ENCODE data around the gene BRICD5.
A peak's percentile ranks its signal among the peaks of the same experiment; 100 is the strongest.
"Not testable (repeated sequence)": the region's sequence is repeated elsewhere in the genome, so short reads cannot be mapped to it uniquely, and the experiment has no call there.

The BRICD5 gene

DNA sequence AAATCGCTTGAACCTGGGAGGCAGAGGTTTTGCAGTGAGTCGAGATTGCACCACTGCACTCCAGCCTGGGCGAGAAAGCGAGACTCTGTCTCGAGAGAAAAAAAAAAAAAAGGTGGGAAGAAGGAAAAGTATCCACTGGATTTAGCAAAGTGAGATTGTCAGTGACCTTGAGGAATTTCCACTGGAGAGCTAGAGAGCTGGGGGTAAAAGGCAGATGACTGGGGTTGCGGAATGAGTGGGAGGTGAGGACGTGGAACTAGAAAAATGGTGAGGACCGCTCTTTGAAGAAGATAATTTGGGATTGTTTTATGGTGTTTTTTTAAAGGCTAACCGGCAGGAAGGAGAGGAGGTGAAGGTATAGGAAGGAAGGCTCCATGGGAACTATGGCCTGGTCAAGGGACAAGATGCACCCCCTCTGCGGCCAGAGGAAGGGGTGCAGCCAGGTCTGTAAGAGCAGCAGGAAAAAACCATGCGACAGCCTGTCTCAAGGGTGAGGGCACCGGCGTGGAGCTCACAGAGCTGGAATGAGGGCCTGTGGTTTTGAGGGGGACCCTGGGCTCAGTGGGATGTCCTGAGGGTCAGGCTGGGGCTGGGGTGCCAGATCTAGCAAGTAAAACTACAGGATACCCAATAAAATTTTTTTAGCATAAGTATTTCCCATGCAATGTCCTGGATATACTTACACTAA lies 6.1 kb downstream of the BRICD5 start:
- H3K4me3 ChIP-seq (ENCODE audit: low read depth, low read length) = peak overlapping the region; percentile 64
- TF ChIP-seq, protein P1, sequence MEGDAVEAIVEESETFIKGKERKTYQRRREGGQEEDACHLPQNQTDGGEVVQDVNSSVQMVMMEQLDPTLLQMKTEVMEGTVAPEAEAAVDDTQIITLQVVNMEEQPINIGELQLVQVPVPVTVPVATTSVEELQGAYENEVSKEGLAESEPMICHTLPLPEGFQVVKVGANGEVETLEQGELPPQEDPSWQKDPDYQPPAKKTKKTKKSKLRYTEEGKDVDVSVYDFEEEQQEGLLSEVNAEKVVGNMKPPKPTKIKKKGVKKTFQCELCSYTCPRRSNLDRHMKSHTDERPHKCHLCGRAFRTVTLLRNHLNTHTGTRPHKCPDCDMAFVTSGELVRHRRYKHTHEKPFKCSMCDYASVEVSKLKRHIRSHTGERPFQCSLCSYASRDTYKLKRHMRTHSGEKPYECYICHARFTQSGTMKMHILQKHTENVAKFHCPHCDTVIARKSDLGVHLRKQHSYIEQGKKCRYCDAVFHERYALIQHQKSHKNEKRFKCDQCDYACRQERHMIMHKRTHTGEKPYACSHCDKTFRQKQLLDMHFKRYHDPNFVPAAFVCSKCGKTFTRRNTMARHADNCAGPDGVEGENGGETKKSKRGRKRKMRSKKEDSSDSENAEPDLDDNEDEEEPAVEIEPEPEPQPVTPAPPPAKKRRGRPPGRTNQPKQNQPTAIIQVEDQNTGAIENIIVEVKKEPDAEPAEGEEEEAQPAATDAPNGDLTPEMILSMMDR (IDR thresholded peaks at IDR 0.05; ENCODE audit: low read depth, low read length) = no peak

DNA sequence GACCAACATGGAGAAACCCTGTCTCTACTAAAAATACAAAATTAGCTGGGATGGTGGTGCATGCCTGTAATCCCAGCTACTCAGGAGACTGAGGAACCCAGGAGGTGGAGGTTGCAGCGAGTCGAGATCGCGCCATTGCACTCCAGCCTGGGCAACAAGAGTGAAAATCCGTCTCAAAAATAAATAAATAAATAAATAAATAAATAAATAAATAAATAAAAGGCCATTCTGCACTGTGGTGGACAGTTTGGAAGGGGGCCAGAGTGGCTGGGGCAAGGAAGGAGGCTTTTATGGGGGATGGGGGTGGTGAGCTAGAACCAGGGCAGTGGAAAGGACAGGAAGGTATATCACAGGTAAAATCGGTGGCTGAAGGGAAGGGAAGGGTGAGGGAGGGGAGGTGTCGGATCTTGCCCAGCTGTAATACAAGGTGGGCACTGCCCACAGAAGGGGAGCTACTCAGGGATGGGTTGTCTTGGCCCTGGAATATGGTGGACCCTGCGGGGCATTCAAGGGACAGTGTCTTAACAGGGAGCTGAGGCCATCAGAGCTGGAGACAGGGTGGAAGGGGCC lies 7.5 kb downstream of the BRICD5 start:
- H3K4me3 ChIP-seq (ENCODE audit: low read depth, low read length) = not testable (repeated sequence)

DNA sequence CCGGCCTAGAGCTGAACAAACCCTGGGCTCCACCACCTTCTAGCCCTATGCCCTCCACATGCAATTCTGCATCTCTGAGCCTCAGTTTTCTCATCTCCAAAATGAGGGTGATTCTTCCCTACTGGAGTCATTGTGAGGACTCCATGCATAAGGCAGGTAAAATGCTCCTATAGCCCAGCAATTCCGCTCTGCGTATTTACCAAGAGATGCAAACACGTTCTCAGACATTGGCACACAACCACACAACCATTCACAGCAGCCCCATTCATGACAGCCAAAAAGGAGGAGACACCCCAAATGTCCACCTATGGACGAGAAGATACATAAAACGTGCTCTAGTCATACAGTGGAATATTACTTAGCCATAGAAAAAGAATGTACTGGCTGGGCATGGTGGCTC lies 10.3 kb downstream of the BRICD5 start:
- TF ChIP-seq, protein P1 (IDR thresholded peaks at IDR 0.05; ENCODE audit: low read depth, low read length) = no peak
- H3K4me3 ChIP-seq (ENCODE audit: low read depth, low read length) = no peak overlapping the region

DNA sequence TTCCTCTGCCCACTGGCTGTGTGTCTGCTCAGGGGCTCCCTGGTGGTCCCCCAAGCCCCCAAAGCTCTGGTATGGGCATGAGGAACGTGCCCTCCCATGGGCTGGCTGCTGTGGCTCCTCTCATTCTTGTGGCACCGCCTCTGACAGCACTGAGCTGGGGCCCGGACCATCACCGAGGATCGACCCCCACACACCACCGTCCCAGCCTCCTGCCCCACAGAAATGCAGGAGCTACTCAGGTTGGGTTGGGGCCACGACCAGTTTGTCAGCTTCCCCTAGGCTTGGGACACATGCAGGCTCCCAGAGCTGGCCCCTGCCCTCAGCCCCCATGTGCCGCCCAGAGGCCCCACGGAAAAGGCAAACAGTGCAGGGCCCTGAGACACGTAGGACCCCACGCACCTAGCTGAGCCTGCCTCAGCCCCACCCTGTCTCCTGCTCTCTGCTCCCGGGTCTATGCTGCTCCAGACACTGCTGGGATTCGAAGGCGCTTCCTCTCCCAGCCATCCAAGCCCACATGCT lies 11.0 kb downstream of the BRICD5 start:
- TF ChIP-seq, protein P1 (IDR thresholded peaks at IDR 0.05; ENCODE audit: low read depth, low read length) = no peak

DNA sequence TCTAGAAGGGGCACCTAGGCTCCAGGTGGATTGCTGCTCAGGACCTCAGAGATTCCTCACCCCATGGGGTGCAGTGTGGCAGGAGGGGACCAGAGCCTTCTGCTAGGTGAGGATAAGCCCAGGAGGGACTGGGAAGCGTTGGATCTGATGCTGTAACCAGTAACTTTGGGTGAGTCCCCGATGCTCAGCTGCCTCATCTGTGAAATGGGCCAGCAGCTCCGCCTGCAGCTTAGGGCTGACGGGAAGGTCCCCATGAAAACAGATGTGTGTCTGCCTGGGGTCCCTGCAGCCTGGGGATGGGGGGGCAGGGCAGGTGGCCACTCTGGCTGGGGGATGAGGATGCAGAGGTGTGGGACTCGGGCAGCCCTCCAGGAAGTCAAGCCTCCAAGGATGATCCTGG lies 11.6 kb downstream of the BRICD5 start:
- H3K4me3 ChIP-seq (ENCODE audit: low read depth, low read length) = no peak overlapping the region
- TF ChIP-seq, protein P1 (IDR thresholded peaks at IDR 0.05; ENCODE audit: low read depth, low read length) = no peak

More for the DNA sequence above, 11.0 kb downstream of the BRICD5 start:
- no peak overlapping the region for H3K4me3 ChIP-seq (ENCODE audit: low read depth, low read length)

DNA sequence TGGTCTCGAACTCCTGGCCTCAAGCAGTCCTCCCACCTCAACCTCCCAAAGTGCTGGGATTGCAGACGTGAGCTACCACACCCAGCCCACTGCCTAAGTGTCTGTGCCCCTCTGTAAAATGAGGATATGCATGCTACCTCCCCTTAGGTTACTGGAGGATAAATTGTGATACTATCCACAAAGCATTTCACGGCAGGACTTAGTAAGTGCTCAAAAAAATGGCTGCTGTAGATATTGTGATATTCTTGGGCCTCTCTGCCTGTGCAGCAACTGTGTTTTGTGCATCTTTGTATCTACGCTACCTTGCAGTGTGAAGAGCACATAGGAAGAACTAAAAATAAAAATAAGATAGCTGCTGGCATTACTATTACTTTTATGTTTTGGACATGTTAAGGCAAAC lies 12.4 kb downstream of the BRICD5 start:
- H3K4me3 ChIP-seq (ENCODE audit: low read depth, low read length) = no peak overlapping the region
- TF ChIP-seq, protein P1 (IDR thresholded peaks at IDR 0.05; ENCODE audit: low read depth, low read length) = no peak

DNA sequence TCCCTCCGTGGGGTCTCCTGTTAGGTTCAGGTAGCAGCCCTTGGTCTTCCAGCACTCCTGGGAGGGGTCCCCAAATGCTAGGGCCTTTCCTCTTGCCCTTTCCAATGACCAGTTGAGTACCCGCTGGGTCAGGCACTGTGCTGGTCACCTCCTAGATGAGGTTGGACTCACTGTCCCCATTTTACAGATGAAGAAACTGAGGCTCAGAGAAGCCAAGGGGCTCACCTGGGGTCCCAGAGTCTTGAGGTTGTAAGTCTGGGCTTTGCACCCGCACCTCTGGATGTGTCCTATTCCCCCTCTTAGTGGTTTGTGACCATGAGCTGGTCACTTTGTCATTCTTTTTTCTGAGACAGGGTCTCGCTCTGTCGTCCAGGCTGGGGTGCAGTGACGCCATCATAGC lies 12.9 kb downstream of the BRICD5 start:
- H3K4me3 ChIP-seq (ENCODE audit: low read depth, low read length) = no peak overlapping the region
- TF ChIP-seq, protein P1 (IDR thresholded peaks at IDR 0.05; ENCODE audit: low read depth, low read length) = no peak

Data from WI38 (cell line).